Measurements from ENCODE around the gene SCAI.
"Not testable (repeated sequence)": the region's sequence is repeated elsewhere in the genome, so short reads cannot be mapped to it uniquely, and the experiment has no call there.

The SCAI gene

GRCh38 chr9:125150349-125151245, 7.3 kb upstream of the SCAI start:
- DNase-seq (ENCODE audit: low read depth in 2 of 2) = no peak

- no peak for DNase-seq (ENCODE audit: low read depth in 2 of 2)
Measured at GRCh38 chr9:125147401-125147951, 4.1 kb upstream of the SCAI start.

GRCh38 chr9:125146247-125146646, 2.9 kb upstream of the SCAI start:
- no peak for DNase-seq (ENCODE audit: low read depth in 2 of 2)

GRCh38 chr9:125145425-125145824, 2.1 kb upstream of the SCAI start:
- DNase-seq (ENCODE audit: low read depth in 2 of 2) = no peak

GRCh38 chr9:125142560-125143376, 560 bp downstream of the SCAI start:
- no peak for DNase-seq (ENCODE audit: low read depth in 2 of 2)

- no peak for DNase-seq (ENCODE audit: low read depth in 2 of 2)
Measured at GRCh38 chr9:125141751-125142150, 1.6 kb downstream of the SCAI start.

GRCh38 chr9:125141251-125141650, 2.1 kb downstream of the SCAI start:
- no peak for DNase-seq (ENCODE audit: low read depth in 2 of 2)

GRCh38 chr9:125140576-125140975, 2.8 kb downstream of the SCAI start:
- no peak for DNase-seq (ENCODE audit: low read depth in 2 of 2)

GRCh38 chr9:125137200-125137599, 6.1 kb downstream of the SCAI start:
- no peak for DNase-seq (ENCODE audit: low read depth in 2 of 2)

GRCh38 chr9:125134976-125135375, 8.4 kb downstream of the SCAI start:
- DNase-seq (ENCODE audit: low read depth in 2 of 2) = no peak

- DNase-seq (ENCODE audit: low read depth in 2 of 2) = no peak
Measured at GRCh38 chr9:125133403-125134329, 9.7 kb downstream of the SCAI start.

- DNase-seq (ENCODE audit: low read depth in 2 of 2) = no peak
Measured at GRCh38 chr9:125131778-125132177, 11.6 kb downstream of the SCAI start.

- peak; percentile 53 to 61 for DNase-seq (ENCODE audit: low read depth in 2 of 2)
Measured at GRCh38 chr9:125126019-125126746, 17.1 kb downstream of the SCAI start.

GRCh38 chr9:125125523-125125922, 17.8 kb downstream of the SCAI start:
- DNase-seq (ENCODE audit: low read depth in 2 of 2) = no peak

GRCh38 chr9:125121146-125121545, 22.2 kb downstream of the SCAI start:
- DNase-seq (ENCODE audit: low read depth in 2 of 2) = no peak

- DNase-seq (ENCODE audit: low read depth in 2 of 2) = no peak
Measured at GRCh38 chr9:125119643-125120286, 23.6 kb downstream of the SCAI start.

- DNase-seq (ENCODE audit: low read depth in 2 of 2) = not testable (repeated sequence)
Measured at GRCh38 chr9:125118696-125119095, 24.6 kb downstream of the SCAI start.

GRCh38 chr9:125114503-125114902, 28.8 kb downstream of the SCAI start:
- not testable (repeated sequence) for DNase-seq (ENCODE audit: low read depth in 2 of 2)

GRCh38 chr9:125110464-125110863, 32.9 kb downstream of the SCAI start:
- no peak for DNase-seq (ENCODE audit: low read depth in 2 of 2)

GRCh38 chr9:125108541-125108940, 34.8 kb downstream of the SCAI start:
- DNase-seq (ENCODE audit: low read depth in 2 of 2) = not testable (repeated sequence)
